ENCODE results near the gene GPI.

GRCh38 chr19:34365463-34366401, 736 bp downstream of the GPI start:
- no peak for TF ChIP-seq EZH2 (IDR thresholded peaks at IDR 0.05; ENCODE audit: borderline replicate concordance, low read length)
- TF ChIP-seq, protein P1, sequence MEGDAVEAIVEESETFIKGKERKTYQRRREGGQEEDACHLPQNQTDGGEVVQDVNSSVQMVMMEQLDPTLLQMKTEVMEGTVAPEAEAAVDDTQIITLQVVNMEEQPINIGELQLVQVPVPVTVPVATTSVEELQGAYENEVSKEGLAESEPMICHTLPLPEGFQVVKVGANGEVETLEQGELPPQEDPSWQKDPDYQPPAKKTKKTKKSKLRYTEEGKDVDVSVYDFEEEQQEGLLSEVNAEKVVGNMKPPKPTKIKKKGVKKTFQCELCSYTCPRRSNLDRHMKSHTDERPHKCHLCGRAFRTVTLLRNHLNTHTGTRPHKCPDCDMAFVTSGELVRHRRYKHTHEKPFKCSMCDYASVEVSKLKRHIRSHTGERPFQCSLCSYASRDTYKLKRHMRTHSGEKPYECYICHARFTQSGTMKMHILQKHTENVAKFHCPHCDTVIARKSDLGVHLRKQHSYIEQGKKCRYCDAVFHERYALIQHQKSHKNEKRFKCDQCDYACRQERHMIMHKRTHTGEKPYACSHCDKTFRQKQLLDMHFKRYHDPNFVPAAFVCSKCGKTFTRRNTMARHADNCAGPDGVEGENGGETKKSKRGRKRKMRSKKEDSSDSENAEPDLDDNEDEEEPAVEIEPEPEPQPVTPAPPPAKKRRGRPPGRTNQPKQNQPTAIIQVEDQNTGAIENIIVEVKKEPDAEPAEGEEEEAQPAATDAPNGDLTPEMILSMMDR (conservative IDR thresholded peaks at IDR 0.05 in 1 of 2, IDR thresholded peaks at IDR 0.05 in 1 of 2; ENCODE audit: extremely low read depth in 1 of 2, insufficient read depth in 1 of 2, low read depth in 1 of 2, low read length in 2 of 2): no peak
